NCI-H1436 (cell line): ENCODE measurements around the gene PRSS53.

Source experiments
- DNase-seq: peaks from one replicate; lab custom pipeline; 2025; lab: John Stamatoyannopoulos, UW

Gene PRSS53

GRCh38 chr16:31078597-31079341 is 10.0 kb downstream of the PRSS53 start:
- DNase-seq, result no peak

GRCh38 chr16:31077592-31078396 is 10.9 kb downstream of the PRSS53 start:
- DNase-seq, result no peak

GRCh38 chr16:31077024-31077423 is 11.7 kb downstream of the PRSS53 start:
- DNase-seq, result no peak

- no peak for DNase-seq
Measured at GRCh38 chr16:31076319-31076718, 12.4 kb downstream of the PRSS53 start.

GRCh38 chr16:31074814-31075183 is 13.9 kb downstream of the PRSS53 start:
- no peak for DNase-seq

DNA sequence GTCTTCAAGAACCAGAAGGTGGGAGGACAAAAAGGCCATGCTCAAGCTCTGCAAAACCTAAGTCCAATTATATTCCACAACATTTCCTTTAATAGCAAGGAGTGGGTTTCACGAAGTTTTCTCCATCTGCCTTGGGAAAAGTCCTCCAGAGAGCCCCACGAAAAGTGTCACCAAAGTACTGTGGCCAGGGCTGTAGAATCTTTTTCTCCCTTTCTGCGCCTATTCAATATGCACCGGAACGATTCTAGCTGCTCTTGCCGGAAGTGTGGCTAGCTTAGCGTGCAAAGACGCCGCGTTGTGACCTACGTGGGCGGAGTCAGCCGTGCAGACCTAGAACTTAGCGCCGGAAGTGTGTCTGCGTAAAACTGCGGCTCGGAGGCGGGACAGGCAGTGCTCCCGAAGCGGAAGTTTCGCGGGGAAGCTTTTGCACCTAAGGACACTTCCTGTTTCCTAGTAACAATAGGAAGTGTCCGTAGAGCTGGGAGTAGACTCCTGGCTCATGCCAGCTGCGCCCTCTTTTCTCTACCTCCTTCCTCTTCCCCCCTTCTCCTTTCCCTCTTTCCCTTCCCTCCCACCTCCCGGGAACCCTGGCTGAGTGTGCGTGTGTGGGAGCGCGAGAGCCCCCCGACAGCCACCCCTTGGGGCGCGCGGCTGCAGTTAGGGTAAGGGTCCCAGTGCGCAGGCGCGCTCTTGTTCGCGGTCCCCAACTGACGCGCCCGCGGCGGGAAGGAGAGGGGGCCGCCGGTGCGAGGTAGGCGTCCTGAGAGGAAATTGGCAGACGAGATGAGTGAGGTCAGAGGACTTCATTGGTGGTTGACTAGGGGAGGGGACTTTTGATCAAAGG is 14.6 kb downstream of the PRSS53 start, which contains the start of the genes ZNF646 and ZNF668:
TSS of gene ZNF646 (plus strand) at position 453 of the 844 bp plus-strand sequence. CDS start 1,903 bp downstream, outside the sequence.
TSS of gene ZNF668 (minus strand) at position 271 of the 844 bp plus-strand sequence. CDS start 9,781 bp downstream, outside the sequence.
- peak; percentile 99 for DNase-seq

DNA sequence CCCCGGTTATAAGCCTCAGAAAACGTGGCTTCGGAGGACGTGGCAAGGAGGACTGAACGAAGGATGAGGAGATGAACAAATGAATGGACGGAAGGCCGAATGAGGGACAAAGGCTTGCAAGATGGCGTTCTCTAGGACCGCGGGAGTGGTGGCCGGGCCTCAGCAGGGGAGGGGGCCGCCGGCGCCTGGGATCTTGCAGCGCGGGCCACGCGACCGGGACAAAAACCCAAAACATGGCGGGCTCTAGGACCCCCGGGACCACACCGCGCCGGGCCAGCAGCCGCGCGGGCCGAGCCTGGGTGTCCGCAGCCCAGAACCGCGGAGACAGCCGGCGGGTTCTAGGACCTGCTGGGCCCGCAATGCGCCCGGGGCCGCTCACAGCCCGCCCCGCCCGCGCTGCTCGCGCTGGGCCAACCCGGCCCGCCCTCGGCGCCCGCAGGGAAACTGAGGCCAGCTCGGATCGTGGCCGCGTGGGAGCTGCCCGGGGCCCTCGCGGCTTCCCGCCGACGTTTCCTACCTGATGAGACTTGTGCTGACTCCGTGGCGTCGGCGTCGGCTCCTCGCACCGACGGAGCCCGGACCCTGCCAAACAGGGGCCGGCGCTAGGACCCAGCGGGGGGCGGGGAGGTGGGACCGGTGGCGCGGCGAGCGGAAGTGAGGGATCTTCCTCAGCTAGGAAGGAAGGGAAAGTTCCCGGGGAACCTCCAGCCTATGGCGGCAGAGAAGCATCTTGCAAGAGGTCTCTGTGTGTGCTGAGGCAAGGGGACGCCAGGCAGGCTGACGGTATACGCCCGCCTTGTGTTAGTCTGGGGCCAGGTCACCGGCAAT is 15.4 kb downstream of the PRSS53 start:
- peak; percentile 82 for DNase-seq

- no peak for DNase-seq
Measured at GRCh38 chr16:31072540-31073141, 16.1 kb downstream of the PRSS53 start.

GRCh38 chr16:31071861-31072260 is 16.9 kb downstream of the PRSS53 start:
- no peak for DNase-seq

DNA sequence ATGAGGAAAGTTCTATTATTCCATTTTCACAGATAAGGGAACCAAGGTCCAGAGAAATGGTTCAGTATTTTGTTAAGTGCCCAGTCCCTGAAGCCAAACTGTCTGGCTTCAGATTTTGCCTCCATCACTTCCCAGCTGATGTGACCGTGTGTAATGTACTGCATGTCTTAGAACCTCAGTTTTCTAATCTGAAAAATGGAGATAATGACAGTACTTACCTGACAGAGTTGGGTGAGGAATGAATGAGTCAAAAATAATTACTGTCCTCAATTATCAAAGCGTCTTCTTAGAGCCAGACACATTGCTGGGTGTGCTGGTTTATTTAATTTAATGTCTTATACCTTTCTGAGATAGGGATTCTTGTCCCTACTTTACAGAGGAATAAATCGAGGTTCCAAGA is 21.4 kb downstream of the PRSS53 start:
- DNase-seq, result no peak

- no peak for DNase-seq
Measured at GRCh38 chr16:31064882-31065461, 23.8 kb downstream of the PRSS53 start.

DNA sequence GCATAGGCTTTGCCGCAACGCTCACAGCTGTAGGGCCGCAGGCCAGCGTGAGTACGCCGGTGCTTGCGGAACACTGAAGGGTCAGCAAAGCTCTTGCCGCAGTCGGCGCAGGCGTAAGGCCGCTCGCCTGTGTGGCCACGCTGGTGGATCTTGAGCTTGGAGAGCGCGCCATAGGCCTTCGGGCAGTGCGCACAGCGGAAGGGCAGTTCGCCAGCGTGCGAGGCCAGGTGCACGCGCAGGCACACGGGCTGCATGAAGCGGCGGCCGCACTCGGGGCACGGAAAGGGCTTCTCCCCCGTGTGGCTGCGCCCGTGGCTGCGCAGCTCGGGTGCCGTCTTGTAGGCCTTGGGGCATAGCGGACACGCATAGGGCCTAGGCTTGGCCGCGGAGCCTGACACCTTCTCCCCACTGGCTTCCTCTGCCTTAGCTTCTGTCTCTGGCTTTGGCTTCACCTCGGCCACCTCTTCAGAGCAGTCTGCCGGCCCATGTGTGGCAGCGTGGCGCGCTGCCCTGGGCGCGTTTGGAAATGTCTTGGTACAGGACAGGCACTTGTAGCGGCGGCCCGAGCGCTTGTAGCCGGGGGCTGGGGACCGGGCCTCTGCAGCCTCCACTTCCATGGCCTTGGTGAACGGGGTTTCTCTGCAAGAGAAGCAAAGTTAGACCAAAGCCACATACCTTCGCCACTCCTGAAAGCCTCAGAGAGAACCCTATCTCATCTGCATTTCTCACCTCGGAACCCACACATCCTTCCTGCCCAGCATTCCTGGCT is 24.7 kb downstream of the PRSS53 start:
- DNase-seq, result no peak

- DNase-seq, result no peak
Measured at GRCh38 chr16:31063495-31063842, 25.3 kb downstream of the PRSS53 start.

GRCh38 chr16:31061813-31062440 is 26.8 kb downstream of the PRSS53 start:
- DNase-seq, result no peak

- DNase-seq, result no peak
Measured at GRCh38 chr16:31061126-31061812, 27.5 kb downstream of the PRSS53 start.

DNA sequence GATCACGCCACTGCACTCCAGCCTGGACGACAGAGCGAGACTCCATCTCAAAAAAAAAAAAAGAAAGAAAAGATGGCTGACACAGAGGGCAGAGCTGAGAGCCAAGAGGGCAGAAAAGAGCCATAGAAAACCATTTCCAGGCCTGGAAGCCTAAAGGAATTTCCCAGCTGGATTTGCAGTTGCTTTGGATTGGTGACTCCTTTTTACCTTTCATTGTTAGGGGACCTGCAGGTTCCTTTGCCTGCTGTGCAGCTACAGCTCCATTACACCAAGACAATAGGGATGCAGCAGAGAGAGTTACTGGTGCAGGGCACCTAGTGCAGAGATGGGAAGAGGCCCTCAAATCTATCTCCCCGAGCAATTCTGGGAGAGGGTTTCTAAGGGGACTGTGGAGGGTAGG is 33.1 kb downstream of the PRSS53 start:
- no peak for DNase-seq

DNA sequence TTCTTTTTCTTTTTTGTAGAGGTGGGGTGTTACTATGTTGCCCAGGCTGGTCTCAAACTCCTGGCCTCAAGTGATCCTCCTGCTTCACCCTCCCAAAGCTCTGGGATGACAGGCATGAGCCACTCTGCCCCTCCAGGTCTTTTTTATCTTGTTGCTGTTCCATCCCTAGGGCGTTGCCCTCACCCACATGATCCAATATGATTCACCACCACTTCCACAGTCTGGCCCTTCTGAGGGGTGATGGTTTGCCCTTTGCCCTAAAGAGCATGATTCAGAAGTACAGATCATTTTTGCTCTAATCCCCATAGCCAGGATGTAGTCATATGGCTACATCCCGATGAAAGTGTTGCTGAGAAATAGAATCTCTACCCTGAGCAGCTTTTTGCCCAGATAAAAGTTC is 36.6 kb downstream of the PRSS53 start:
- DNase-seq, result no peak

GRCh38 chr16:31050280-31051030 is 38.3 kb downstream of the PRSS53 start:
- no peak for DNase-seq
